Smooth muscle cell (in vitro differentiated cells): ENCODE measurements around the gene DENND10. TPM values are rescaled to one million over a fixed set of nuclear protein-coding genes. Genes with fewer than 3 reads are reported as not detected.
A peak's percentile ranks its signal among the peaks of the same experiment; 100 is the strongest.

ENCODE experiments used
- DNase-seq: peaks from one replicate; lab custom pipeline; 2025; ENCODE audit not compliant: unreplicated experiment; lab: John Stamatoyannopoulos, UW
- H2AFZ ChIP-seq: fragments of 200-600 bp; sonication (generic); 2 replicates; pipeline ENCODE4 v1.6.0; 2016; ENCODE audit warnings: antibody characterized with exemption, low read depth, mild to moderate bottlenecking
- H3F3A ChIP-seq: fragments of 200-600 bp; sonication (generic); 2 replicates; pipeline ENCODE4 v1.6.0; 2017; ENCODE audit warnings: antibody characterized with exemption, low read depth
- H3K27ac ChIP-seq: fragments of 200-600 bp; sonication (generic); 2 replicates; pipeline ENCODE4 v1.5.1; 2016; ENCODE audit warnings: low read depth, mild to moderate bottlenecking
- H3K27me3 ChIP-seq: fragments of 200-600 bp; sonication (generic); 2 replicates; pipeline ENCODE4 v1.6.1; 2016; ENCODE audit warnings: low read depth, mild to moderate bottlenecking
- H3K36me3 ChIP-seq: fragments of 200-600 bp; sonication (generic); 2 replicates; pipeline ENCODE4 v1.5.1; 2016; ENCODE audit warnings: low read depth
- H3K4me1 ChIP-seq: fragments of 200-600 bp; sonication (generic); 2 replicates; pipeline ENCODE4 v1.5.1; 2016; ENCODE audit warnings: low read depth
- H3K4me2 ChIP-seq: fragments of 200-600 bp; sonication (generic); 2 replicates; pipeline ENCODE4 v1.6.0; 2016; ENCODE audit warnings: mild to moderate bottlenecking
- H3K4me3 ChIP-seq: fragments of 200-600 bp; sonication (generic); 2 replicates; pipeline ENCODE4 v1.5.1; 2016; ENCODE audit warnings: mild to moderate bottlenecking
- H3K79me2 ChIP-seq: fragments of 200-600 bp; sonication (generic); 2 replicates; pipeline ENCODE4 v1.6.0; 2016; ENCODE audit warnings: low read depth, mild to moderate bottlenecking
- H3K9ac ChIP-seq: fragments of 200-600 bp; sonication (generic); 2 replicates; pipeline ENCODE4 v1.6.0; 2016; ENCODE audit warnings: low read depth
- H3K9me3 ChIP-seq: fragments of 200-600 bp; sonication (generic); replicated peaks from 2 replicates; pipeline ENCODE4 v1.5.1; 2016; ENCODE audit warnings: low read depth
- H4K20me1 ChIP-seq: fragments of 200-600 bp; sonication (generic); 2 replicates; pipeline ENCODE4 v1.6.0; 2016; ENCODE audit warnings: low read depth
- WGBS: methylation state at CpG from one replicate; pipeline ENCODE4 v1.1.7; 2016; ENCODE audit warnings: low lambda C conversion rate; 5-methylcytosine and 5-hydroxymethylcytosine counted together
- polyA plus RNA-seq: library from polyadenylated mRNA; unstranded; fragments of >200 nt; fragmentation: Nextera tagmentation; extraction: Ambion mirVana; gene quantifications from 2 replicates; pipeline ENCODE4 v1.2.1, GENCODE V29; 2016
- total RNA-seq: library from RNA; depleted of rRNA; stranded (reverse); fragments of >200 nt; gene quantifications from 2 replicates; pipeline ENCODE4 v1.2.3, GENCODE V29; 2014
- TF ChIP-seq, protein P1 (sequence below): fragments of 200-600 bp; sonication (generic); IDR thresholded peaks from 2 replicates; pipeline ENCODE4 v1.5.1; 2017; ENCODE audit warnings: borderline replicate concordance, mild to moderate bottlenecking, antibody characterized with exemption; ENCODE audit not compliant: insufficient read depth, poor library complexity, severe bottlenecking

The DENND10 gene
- total and polyA plus RNA-seq, 2 experiments from 2014 or later, result 45.1 to 57.2 TPM

DNA sequence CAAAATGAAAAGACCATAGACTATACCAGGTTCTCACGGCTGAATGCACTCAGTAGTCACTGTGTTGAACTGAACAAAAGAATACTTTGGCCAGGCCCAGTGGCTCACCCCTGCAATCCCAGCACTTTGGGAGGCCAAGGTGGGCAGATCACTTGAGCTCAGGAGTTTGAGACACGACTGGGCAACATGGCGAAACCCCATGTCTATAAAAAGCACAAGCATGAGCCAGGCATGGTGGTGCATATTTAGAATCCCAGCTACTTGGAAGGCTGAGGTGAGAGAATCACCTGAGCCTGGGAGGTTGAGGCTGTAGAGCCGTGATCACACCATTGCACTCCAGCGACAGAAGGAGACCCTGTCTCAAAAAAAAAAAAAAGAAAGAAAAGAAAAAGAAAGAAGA is 49.1 kb downstream of the DENND10 start:
- no peak overlapping the region for H3K4me2 ChIP-seq
- H3K27me3 ChIP-seq, result no peaks in the 10 kb centered on the region
- 94% methylated on average over 5 of the region's 5 CpGs for WGBS
- no peak overlapping the region for H3K9ac ChIP-seq
- H3K27ac ChIP-seq, result no peak overlapping the region
- H3K4me1 ChIP-seq, result no peaks in the 10 kb centered on the region
- H3K4me3 ChIP-seq, result no peak overlapping the region
- no peaks in the 10 kb centered on the region for H3F3A ChIP-seq
- TF ChIP-seq, protein P1, sequence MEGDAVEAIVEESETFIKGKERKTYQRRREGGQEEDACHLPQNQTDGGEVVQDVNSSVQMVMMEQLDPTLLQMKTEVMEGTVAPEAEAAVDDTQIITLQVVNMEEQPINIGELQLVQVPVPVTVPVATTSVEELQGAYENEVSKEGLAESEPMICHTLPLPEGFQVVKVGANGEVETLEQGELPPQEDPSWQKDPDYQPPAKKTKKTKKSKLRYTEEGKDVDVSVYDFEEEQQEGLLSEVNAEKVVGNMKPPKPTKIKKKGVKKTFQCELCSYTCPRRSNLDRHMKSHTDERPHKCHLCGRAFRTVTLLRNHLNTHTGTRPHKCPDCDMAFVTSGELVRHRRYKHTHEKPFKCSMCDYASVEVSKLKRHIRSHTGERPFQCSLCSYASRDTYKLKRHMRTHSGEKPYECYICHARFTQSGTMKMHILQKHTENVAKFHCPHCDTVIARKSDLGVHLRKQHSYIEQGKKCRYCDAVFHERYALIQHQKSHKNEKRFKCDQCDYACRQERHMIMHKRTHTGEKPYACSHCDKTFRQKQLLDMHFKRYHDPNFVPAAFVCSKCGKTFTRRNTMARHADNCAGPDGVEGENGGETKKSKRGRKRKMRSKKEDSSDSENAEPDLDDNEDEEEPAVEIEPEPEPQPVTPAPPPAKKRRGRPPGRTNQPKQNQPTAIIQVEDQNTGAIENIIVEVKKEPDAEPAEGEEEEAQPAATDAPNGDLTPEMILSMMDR, result no peak
- no peak for DNase-seq
- H3K36me3 ChIP-seq, result peaks cover 3% of the 10 kb centered on the region
- H3K9me3 ChIP-seq, result no peaks in the 10 kb centered on the region
- H3K79me2 ChIP-seq, result no peaks in the 10 kb centered on the region
- H4K20me1 ChIP-seq, result no peaks in the 10 kb centered on the region
- H2AFZ ChIP-seq, result no peak overlapping the region

DNA sequence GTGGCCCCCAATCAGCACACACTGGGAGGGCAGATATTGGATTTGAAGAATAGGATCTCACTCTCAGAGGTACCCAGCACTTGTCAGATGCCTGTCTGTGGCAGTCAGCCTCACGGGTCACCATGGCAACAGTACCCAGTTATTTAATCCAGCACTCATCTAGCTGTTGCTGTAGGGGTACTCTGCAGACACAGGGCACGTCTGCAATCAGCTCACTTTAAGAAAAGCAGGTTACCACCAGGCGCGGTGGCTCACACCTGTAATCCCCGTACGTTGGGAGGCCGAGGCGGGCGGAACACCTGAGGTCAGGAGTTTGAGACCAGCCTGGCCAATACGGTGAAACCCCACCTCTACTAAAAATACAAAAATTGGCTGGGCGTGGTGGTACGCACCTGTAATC is 49.7 kb downstream of the DENND10 start:
- Histone ChIP-seq H3K4me1 (no peaks in the 10 kb centered on the region), H3F3A (no peaks in the 10 kb centered on the region), H2AFZ (no peak overlapping the region), H3K4me2 (no peak overlapping the region), H3K4me3 (no peak overlapping the region), H3K79me2 (no peaks in the 10 kb centered on the region), H3K9ac (no peak overlapping the region), H3K36me3 (peaks cover 3% of the 10 kb centered on the region), H3K9me3 (no peaks in the 10 kb centered on the region), H4K20me1 (no peaks in the 10 kb centered on the region), H3K27me3 (no peaks in the 10 kb centered on the region), H3K27ac (no peak overlapping the region)
- WGBS, result 96% methylated on average over 12 of the region's 12 CpGs
- DNase-seq, result no peak
- TF ChIP-seq, protein P1, result no peak

DNA sequence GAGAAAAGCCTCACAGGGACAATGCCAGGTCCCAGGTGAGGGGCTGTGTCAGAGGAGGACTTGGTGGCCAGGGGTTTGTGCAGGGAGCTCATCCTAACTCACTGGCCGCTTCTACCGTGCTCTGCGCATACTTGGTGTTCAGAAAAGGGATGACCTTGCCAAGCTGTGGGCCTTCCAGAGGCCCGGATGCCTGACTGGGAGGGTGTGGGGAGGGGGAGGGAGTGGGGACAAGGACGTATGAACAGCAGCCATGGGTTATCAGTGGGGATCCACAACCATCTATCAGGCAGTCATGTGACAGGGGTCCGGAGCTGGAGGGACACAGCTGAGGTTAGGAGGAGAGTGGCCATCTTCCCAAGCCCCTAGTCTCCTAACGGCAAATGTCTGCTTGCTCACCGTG is 55.4 kb downstream of the DENND10 start:
- H3K27ac ChIP-seq, result no peak overlapping the region
- no peaks in the 10 kb centered on the region for H3K27me3 ChIP-seq
- TF ChIP-seq, protein P1, result no peak
- H2AFZ ChIP-seq, result no peak overlapping the region
- no peaks in the 10 kb centered on the region for H4K20me1 ChIP-seq
- no peak overlapping the region for H3K4me3 ChIP-seq
- H3K4me2 ChIP-seq, result no peak overlapping the region
- H3K36me3 ChIP-seq, result peaks cover 3% of the 10 kb centered on the region
- no peak for DNase-seq
- 89% methylated on average over 8 of the region's 8 CpGs for WGBS
- H3F3A ChIP-seq, result no peaks in the 10 kb centered on the region
- no peak overlapping the region for H3K9ac ChIP-seq
- H3K9me3 ChIP-seq, result no peaks in the 10 kb centered on the region
- no peaks in the 10 kb centered on the region for H3K79me2 ChIP-seq
- H3K4me1 ChIP-seq, result no peaks in the 10 kb centered on the region

DNA sequence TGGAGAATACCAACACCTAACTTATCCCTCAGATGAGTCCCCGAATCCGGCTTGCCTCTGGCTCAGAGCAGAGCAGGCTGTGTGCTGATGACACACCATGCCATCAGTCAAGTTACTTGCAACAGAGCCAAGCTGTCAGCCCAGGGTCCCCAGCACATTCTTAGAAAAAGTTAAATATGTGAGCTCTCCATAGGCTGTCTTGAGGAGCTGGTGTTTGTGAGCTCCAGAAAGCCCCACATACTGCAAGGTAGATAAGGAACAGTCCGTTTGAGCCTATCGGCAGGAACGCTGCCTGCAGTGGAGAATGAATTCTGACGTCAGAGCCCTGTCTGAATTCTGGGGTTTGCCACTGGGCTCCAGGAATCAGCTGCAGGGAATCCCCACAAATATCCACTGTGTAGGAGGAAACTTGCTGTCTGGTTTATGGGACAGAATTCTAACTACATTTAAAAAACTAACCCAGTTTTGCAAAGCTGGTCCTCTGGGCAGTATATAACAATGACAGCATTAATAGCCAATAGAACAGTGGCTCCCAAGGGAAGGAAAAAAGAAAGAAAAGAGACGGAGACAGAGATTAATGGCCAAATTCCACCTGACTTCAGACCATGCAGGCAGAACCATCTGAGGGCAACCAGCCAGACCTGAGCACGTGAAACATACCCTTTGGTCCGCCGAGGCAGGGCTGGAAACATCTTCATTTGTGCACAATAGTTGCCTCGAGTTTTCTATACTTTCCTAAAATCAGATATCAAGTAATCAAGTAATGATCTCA is 58.0 kb downstream of the DENND10 start:
- Histone ChIP-seq H3K9ac (no peak overlapping the region), H3F3A (no peaks in the 10 kb centered on the region), H3K27me3 (no peaks in the 10 kb centered on the region), H3K27ac (peak overlapping the region; percentile 15), H3K4me2 (no peak overlapping the region), H3K9me3 (no peaks in the 10 kb centered on the region), H3K36me3 (no peaks in the 10 kb centered on the region), H4K20me1 (no peaks in the 10 kb centered on the region), H2AFZ (no peak overlapping the region), H3K4me1 (peaks cover 4% of the 10 kb centered on the region), H3K4me3 (no peak overlapping the region), H3K79me2 (no peaks in the 10 kb centered on the region)
- 80% methylated on average over 11 of the region's 11 CpGs for WGBS
- TF ChIP-seq, protein P1, result no peak
- DNase-seq, result no peak
